BLaER1 treated with 17β-estradiol and CSF1 and Interleukin-3, amounts not matched to agents 10 nM and 100 nM (cell line): ENCODE measurements around the gene EPAS1.

ENCODE experiments used
- H3K27ac ChIP-seq, 11 experiments: shearing (Covaris generic); formaldehyde crosslinking; 2 replicates each; pipeline ENCODE4 v1.8.1; 2022
- H3K27me3 ChIP-seq, 11 experiments: shearing (Covaris generic); formaldehyde crosslinking; 2 replicates each; pipeline ENCODE4 v1.8.1; 2022
- H3K36me3 ChIP-seq, 11 experiments: shearing (Covaris generic); formaldehyde crosslinking; 2 replicates each; pipeline ENCODE4 v1.8.1; 2022
- H3K4me1 ChIP-seq, 10 experiments: shearing (Covaris generic); formaldehyde crosslinking; 2 replicates each; pipeline ENCODE4 v1.8.1; 2022
- H3K4me2 ChIP-seq, 11 experiments: shearing (Covaris generic); formaldehyde crosslinking; 2 replicates each; pipeline ENCODE4 v1.8.1; 2022
- H3K4me3 ChIP-seq, 10 experiments: shearing (Covaris generic); formaldehyde crosslinking; 2 replicates each; pipeline ENCODE4 v1.8.1; 2022
- H3K9ac ChIP-seq, 11 experiments: shearing (Covaris generic); formaldehyde crosslinking; 2 replicates each; pipeline ENCODE4 v1.8.1; 2022
- H3K9me3 ChIP-seq, 11 experiments: shearing (Covaris generic); formaldehyde crosslinking; replicated peaks in 1 of 11; 2 replicates each; pipeline ENCODE4 v1.8.1; 2022
- H4K20me1 ChIP-seq, 11 experiments: shearing (Covaris generic); formaldehyde crosslinking; 2 replicates each; pipeline ENCODE4 v1.8.1; 2022
- Cebpa-rat ChIP-seq, 11 experiments: shearing (Covaris generic); IDR thresholded peaks; 2 replicates each; pipeline ENCODE4 v1.8.1; 2022

Gene EPAS1

DNA sequence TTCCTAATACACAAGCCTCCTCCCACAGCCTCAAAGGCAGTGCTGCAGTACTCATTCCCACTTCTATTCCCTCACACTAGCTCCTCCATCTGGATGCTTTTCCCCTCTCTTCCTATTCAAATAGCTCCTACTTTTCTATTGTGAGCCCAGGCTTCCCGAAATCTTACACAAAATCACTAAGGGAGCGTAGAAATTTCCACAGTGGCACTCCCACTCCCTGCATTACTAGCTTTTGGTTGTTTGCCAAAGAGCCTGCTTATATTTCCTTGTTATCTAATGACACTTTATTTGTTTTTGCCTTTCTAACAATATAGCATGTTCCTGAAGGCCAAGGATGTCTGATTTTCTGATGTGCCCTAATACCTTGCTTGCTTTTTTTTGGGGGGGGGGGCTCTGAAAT is 10.9 kb downstream of the EPAS1 start:
- TF ChIP-seq Cebpa-rat (IDR thresholded peaks at IDR 0.05) = no peak
- Histone ChIP-seq H3K36me3 (peaks cover 0 to 14% (median 0%) of the 10 kb centered on the region in 11 experiments; a peak in 1 of 22 replicates), H4K20me1 (peaks cover 0 to 100% (median 0%) of the 10 kb centered on the region in 11 experiments; a peak in 6 of 22 replicates), H3K27me3 (peaks cover 6 to 15% (median 11%) of the 10 kb centered on the region in 11 experiments; a peak in 17 of 22 replicates), H3K4me1 (peaks cover 13 to 50% (median 28%) of the 10 kb centered on the region in 10 experiments), H3K27ac (no peak overlapping the region), H3K9me3 (peaks cover 0 to 19% (median 9%) of the 10 kb centered on the region in 11 experiments; a peak in 11 of 22 replicates), H3K4me3 (no peak overlapping the region), H3K9ac (no peak overlapping the region), H3K4me2 (peak overlapping the region in 3 of 11 experiments; percentile 3 to 38 (median 14); a peak in 3 of 22 replicates)

DNA sequence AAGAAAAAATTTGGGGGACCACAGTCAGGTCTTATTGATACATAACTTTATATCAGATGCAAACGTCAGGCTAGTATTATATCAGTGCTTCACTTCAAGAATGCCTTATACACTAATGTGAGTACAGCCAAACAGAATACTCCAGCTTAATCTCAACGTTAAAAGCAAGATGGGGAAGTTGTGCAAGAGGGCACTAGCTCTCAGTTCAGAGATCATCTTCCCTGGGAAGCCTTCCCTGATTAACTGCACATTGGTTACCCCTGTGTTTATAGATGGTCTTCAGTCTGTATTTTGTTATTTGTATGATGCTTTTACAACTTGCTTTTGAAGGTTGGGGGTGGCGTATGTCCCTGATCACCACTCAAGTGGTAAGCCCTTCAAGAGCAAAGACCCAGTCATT is 11.4 kb downstream of the EPAS1 start:
- peak in 2 of 11 experiments; percentile 30 to 31; a peak in 1 of 22 replicates for TF ChIP-seq Cebpa-rat (IDR thresholded peaks at IDR 0.05)
- peaks cover 13 to 52% (median 22%) of the 10 kb centered on the region in 10 experiments for H3K4me1 ChIP-seq
- H3K4me3 ChIP-seq = no peak overlapping the region
- H3K36me3 ChIP-seq = peaks cover 0 to 14% (median 0%) of the 10 kb centered on the region in 11 experiments; a peak in 1 of 22 replicates
- H3K27me3 ChIP-seq = peaks cover under 1 to 10% (median 6%) of the 10 kb centered on the region in 11 experiments; a peak in 15 of 22 replicates
- no peak overlapping the region for H3K9ac ChIP-seq
- H3K4me2 ChIP-seq = peak overlapping the region in 4 of 11 experiments; percentile 1 to 43 (median 20); a peak in 5 of 22 replicates
- peaks cover 0 to 19% (median 9%) of the 10 kb centered on the region in 11 experiments; a peak in 11 of 22 replicates for H3K9me3 ChIP-seq
- no peak overlapping the region for H3K27ac ChIP-seq
- H4K20me1 ChIP-seq = peaks cover 0 to 100% (median 0%) of the 10 kb centered on the region in 11 experiments; a peak in 5 of 22 replicates

DNA sequence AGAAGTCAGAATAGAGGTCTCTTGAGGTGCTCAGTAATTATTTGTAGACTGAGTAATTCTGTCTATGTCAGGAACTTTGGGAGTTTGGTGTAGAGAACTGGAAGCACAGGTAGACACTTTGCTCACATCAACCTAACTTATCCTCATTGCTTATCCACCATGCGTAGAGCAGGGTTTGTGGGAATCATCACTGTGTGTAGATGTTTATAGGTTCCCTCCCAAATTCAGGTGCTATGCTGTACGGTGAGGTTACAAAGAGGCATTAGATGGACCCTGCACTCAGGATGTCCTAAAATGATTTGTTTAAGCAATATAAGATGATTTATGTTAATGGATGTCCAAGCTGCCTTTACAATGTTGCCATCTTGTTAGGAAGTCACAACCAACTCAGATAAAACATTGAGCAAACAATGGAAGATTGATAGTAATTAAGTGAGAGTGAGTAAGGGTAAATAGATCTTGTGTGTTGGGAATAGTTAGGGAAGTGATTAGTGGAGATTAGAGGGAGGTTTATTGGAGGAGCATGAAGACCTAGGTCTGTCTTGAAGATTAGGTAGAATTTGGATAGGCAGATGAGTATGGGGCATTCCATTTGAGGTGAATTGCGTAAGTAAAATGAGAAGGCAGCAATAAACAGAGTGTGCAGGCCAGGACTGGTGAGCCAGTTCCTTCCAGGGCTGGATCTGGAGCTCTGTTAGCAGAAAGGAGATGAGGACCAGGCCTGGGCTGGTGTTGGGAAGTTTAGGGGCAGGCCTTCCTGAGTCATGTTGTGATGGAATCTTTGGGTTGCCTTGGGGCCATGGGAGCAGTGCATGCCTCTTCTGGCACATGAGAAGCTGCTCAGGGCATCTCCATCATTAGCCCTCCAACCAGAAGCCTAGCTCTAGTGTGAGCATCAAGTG is 12.1 kb downstream of the EPAS1 start:
- Histone ChIP-seq H3K27ac (no peak overlapping the region), H3K4me2 (peak overlapping the region in 3 of 11 experiments; percentile 3 to 43 (median 38); a peak in 5 of 22 replicates), H3K4me1 (peaks cover 15 to 59% (median 21%) of the 10 kb centered on the region in 10 experiments)

DNA sequence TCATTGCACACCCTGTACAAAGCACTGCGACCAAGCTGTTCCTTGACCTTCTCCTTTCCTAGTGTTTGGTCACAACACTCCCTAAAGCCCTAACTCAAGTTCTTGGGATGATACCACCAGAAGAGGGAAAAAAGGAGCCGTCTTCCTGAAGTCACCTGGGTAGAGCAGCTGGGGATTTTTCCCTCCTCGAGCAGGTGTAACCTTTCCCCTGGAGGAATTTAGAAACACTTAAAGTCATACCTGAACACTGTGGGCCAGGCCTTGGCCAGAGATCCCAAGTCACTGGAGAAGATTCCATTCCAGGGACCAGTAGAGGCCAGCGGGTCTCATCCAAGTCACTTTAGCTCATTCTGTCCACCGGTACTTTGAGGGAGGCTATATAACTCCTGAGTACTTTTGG is 13.2 kb downstream of the EPAS1 start:
- Histone ChIP-seq H3K4me2 (no peak overlapping the region), H3K9ac (no peak overlapping the region), H3K27me3 (no peaks in the 10 kb centered on the region), H4K20me1 (peaks cover 0 to 97% (median 0%) of the 10 kb centered on the region in 11 experiments; a peak in 2 of 22 replicates), H3K9me3 (peaks cover 0 to 11% (median 3%) of the 10 kb centered on the region in 11 experiments; a peak in 8 of 22 replicates), H3K4me3 (no peak overlapping the region), H3K27ac (no peak overlapping the region), H3K36me3 (0 out of 22 replicates have a peak, but pooled peaks cover 0 to 1% (median 0%) of the 10 kb centered on the region in 11 experiments), H3K4me1 (peaks cover 15 to 65% (median 22%) of the 10 kb centered on the region in 10 experiments)
- TF ChIP-seq Cebpa-rat (IDR thresholded peaks at IDR 0.05) = no peak

More for the DNA sequence above, 12.1 kb downstream of the EPAS1 start:
- peaks cover 0 to 3% (median 0%) of the 10 kb centered on the region in 11 experiments; a peak in 1 of 22 replicates for H3K27me3 ChIP-seq
- H4K20me1 ChIP-seq = peaks cover 0 to 100% (median 0%) of the 10 kb centered on the region in 11 experiments; a peak in 4 of 22 replicates
- H3K9ac ChIP-seq = no peak overlapping the region
- no peak overlapping the region for H3K4me3 ChIP-seq
- H3K36me3 ChIP-seq = peaks cover 0 to 13% (median 0%) of the 10 kb centered on the region in 11 experiments; a peak in 1 of 22 replicates
- no peak for TF ChIP-seq Cebpa-rat (IDR thresholded peaks at IDR 0.05)
- H3K9me3 ChIP-seq = peaks cover 0 to 19% (median 9%) of the 10 kb centered on the region in 11 experiments; a peak in 11 of 22 replicates

DNA sequence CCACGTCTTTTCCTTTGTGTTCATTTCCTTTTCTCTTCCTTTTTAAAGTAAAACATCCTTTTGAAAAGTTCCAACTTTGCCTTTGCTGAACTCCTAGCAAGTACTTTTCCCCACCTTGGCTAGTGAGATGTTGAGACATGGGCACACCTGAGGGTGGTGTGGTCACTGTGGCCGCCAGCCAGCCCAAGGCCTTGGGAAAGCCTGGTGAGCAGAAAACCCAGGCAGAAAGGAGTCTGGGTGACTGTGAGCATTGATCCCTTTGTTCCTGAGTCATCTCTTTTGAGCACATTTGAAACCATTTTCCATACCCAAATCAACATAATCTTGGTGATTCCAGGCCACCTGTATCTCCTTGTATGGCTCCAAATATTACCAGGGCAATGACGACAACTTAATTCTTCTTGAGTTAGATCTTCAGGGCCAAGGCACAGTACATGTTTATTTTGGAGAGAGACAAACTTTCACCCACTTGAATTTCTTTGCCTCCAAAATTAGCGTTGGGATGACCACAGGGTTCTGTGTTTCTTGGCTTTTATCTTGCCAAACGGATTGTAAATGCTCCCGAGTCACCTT is 14.5 kb downstream of the EPAS1 start:
- Histone ChIP-seq H3K36me3 (no peaks in the 10 kb centered on the region), H3K4me2 (no peak overlapping the region), H3K4me3 (no peak overlapping the region), H3K4me1 (peaks cover 25 to 66% (median 30%) of the 10 kb centered on the region in 10 experiments), H4K20me1 (peaks cover 0 to 94% (median 0%) of the 10 kb centered on the region in 11 experiments; a peak in 2 of 22 replicates), H3K9me3 (peaks cover 0 to 9% (median 0%) of the 10 kb centered on the region in 11 experiments; a peak in 2 of 22 replicates), H3K27me3 (no peaks in the 10 kb centered on the region), H3K9ac (no peak overlapping the region), H3K27ac (no peak overlapping the region)
- TF ChIP-seq Cebpa-rat (IDR thresholded peaks at IDR 0.05) = no peak

DNA sequence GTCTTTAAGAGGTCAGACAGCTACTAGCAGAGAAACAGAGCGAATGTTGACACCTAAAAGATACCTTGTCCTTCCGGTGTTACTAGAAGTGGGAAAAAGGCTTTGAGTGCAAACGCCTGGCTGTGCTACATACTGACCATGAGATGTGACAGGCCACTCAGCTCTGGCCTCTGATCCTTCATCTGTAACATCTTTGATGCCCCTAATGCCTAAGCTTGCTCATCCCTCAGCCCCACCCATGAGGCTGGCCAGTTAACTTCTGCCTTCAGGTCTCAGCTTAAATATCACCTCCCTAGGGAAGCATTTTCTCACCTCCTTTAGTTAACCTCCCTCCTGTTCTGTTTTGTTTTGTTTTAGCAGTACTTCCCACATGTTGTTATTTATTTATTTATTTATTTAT is 15.9 kb downstream of the EPAS1 start:
- Histone ChIP-seq H4K20me1 (peaks cover 0 to 93% (median 0%) of the 10 kb centered on the region in 11 experiments; a peak in 2 of 22 replicates), H3K4me3 (no peak overlapping the region), H3K27ac (no peak overlapping the region), H3K9me3 (peaks cover 0 to 9% (median 0%) of the 10 kb centered on the region in 11 experiments; a peak in 2 of 22 replicates), H3K9ac (no peak overlapping the region), H3K4me2 (0 out of 22 replicates have a peak overlapping the region, but pooled peaks of 2 of the 11 experiments have one; percentile 2 to 5), H3K27me3 (no peaks in the 10 kb centered on the region), H3K36me3 (no peaks in the 10 kb centered on the region), H3K4me1 (peaks cover 25 to 69% (median 36%) of the 10 kb centered on the region in 10 experiments)
- TF ChIP-seq Cebpa-rat (IDR thresholded peaks at IDR 0.05) = no peak

DNA sequence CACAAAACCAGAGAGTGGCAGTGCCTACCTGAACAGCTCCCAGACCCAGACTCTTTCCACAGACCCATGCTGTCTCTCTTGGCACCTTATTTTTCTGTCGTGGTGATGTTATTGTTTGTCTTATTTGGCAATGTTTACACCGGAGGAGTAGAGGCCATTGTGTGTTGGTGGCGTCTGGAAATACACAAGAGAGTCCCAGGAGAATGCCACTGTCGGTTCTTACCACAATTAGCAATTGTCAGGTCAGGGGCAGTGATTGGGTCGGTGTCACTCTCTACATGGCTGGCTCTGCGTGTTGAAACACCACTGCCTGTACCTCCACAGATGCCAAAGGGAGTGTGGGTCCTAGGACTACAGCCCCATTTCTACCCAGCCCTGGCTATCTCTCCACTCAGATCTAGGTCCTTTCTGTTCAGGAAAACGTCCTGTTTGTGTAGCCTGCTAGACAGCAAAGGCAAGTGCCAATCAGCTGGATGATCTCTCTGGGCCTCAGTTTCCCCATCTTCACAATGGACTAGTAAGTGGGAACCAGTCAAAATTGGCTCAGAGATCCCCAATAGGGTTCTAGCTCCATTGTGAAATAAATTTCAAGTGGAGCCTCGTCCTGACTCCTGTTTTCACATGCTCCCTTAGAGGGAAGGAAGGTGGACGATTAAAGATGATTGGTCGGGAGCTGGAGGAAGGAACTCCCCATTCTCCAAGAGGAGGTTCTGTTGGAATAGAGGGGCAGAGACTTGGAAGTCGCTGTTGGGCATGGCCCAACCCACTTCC is 17.0 kb downstream of the EPAS1 start:
- Histone ChIP-seq H3K4me3 (no peak overlapping the region), H4K20me1 (peaks cover 0 to 93% (median 0%) of the 10 kb centered on the region in 11 experiments; a peak in 2 of 22 replicates), H3K9ac (no peak overlapping the region), H3K9me3 (peaks cover 0 to 9% (median 0%) of the 10 kb centered on the region in 11 experiments; a peak in 2 of 22 replicates), H3K36me3 (no peaks in the 10 kb centered on the region), H3K4me1 (peaks cover 25 to 71% (median 36%) of the 10 kb centered on the region in 10 experiments), H3K27me3 (no peaks in the 10 kb centered on the region), H3K27ac (peak overlapping the region in 5 of 11 experiments; percentile 56 to 76 (median 72); a peak in 8 of 22 replicates), H3K4me2 (peak overlapping the region in 10 of 11 experiments; percentile 20 to 92 (median 80); a peak in 18 of 22 replicates)
- TF ChIP-seq Cebpa-rat (IDR thresholded peaks at IDR 0.05) = no peak
